Activated naive CD4-positive, alpha-beta T cell treated with anti-CD3 and anti-CD28 coated beads, Interleukin-2, amount 50 U/mL, for 16 hours (primary cell): ENCODE measurements around the gene TCERG1L.
"Not testable (repeated sequence)": the region's sequence is repeated elsewhere in the genome, so short reads cannot be mapped to it uniquely, and the experiment has no call there.

Experiments used
- DNase-seq: peaks from one replicate; pipeline ENCODE4 v3.0.0-alpha.2; 2020

TCERG1L gene

GRCh38 chr10:131121511-131122035 lies 189.9 kb downstream of the TCERG1L start:
- DNase-seq = no peak

DNA sequence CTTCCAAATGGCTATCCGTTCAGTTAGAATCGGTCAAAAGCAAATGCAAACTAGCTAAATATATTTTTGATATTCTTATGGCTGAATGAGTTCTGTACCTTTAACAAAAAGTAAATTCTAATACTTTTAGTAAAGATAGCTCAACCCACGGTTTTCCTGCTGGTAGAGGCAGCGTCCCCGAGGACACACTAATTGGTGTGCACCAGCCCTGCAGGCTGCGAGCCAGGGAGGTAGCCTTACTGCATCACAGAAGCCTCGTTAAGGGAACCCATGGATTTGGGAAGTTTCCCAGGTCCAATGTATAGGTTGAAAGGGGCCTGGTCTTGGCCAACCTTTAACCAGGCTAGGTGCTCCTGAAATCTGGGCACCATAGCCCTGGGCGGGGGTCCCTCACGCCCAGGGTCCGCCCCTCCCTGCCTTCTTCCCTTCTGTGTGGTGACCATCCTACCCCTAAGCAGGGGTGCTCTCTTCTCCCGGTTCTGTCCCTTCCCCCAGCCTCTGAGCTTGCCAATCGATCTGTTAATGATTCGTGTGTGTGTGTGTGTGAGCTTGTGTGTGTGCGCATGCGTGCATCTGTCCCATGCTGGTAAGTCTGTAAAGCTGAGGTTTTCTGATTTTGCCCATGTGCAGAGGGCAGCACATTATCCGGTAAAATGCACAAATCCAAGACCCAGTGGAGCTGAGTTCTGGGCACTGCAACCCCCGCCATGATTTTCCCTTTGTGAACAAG lies 191.7 kb downstream of the TCERG1L start:
- no peak for DNase-seq

DNA sequence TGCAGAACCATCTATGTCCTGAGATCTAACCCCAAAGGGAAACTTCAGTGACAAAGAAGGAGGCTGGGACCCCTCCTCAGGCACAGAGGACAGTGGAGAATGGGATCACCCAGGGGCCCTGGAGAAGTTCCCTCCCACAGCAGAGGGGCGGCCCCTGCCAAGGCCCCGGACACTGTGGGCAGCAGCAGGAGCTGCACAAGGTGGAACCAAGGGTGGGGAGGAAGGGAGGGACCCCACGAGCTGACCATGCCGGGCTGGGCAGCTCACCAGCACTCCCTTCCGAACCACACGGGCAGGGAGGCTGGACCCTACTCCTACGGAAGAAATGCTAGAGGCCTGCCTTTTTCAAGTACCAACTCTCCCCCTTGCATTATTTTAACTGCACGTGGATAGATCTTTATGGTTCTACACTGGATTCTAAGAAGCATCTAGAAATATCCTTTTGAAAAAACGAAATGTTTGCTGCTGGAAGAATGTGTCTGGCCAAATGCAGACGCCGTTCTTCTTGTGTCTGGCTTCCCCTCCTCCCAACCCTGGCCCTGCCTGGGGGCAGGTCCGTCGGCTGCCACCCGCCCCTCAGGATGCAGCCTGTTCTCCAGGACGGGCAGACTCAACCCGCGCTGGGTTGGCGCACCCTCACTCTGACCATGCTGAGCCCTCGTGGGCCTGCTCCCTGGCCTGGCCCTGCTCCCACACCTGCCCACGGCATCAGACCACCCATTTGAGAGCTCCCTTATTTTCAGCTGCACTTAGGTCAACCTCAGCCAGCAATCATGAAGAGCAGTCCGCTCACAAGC lies 193.9 kb downstream of the TCERG1L start:
- DNase-seq = no peak

GRCh38 chr10:131116991-131117375 lies 194.5 kb downstream of the TCERG1L start:
- no peak for DNase-seq

GRCh38 chr10:131116216-131116990 lies 195.1 kb downstream of the TCERG1L start:
- no peak for DNase-seq

GRCh38 chr10:131115801-131116200 lies 195.7 kb downstream of the TCERG1L start:
- no peak for DNase-seq

- no peak for DNase-seq
Observed at GRCh38 chr10:131115321-131115720, 196.2 kb downstream of the TCERG1L start.

- DNase-seq = no peak
Observed at GRCh38 chr10:131114846-131115245, 196.7 kb downstream of the TCERG1L start.

GRCh38 chr10:131113709-131114291 lies 197.7 kb downstream of the TCERG1L start:
- DNase-seq = no peak

GRCh38 chr10:131113165-131113564 lies 198.4 kb downstream of the TCERG1L start:
- DNase-seq = no peak

GRCh38 chr10:131112691-131113090 lies 198.8 kb downstream of the TCERG1L start:
- no peak for DNase-seq

DNA sequence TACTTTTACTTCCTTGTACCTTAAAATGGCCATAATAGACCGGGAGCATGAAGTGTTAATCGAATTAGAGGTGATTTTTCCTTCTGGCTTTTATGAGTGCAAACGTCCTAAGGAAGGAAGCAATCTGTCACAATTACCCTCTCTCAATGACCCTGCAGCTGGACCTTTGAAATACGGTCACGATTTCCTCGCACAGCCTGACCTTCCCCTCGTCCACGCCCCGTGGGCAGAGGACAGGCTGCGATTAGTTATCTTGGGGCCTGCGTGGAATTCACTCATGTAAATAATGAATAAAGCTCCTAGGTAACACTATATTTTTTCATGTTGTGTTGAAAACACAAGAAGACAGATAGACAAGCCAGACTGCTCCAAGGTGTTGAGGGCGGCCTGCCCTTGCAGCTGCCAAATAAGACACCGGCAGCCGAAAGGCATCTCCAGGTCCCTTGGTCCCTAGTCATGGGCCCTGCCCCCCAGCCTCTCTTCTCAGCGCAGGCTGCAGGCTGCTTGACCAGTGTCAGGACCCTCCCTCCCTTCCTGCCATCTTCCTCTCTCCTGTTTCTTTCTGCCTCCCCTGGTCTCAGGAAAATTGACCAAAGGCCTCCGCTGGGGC lies 199.9 kb downstream of the TCERG1L start:
- no peak for DNase-seq

DNA sequence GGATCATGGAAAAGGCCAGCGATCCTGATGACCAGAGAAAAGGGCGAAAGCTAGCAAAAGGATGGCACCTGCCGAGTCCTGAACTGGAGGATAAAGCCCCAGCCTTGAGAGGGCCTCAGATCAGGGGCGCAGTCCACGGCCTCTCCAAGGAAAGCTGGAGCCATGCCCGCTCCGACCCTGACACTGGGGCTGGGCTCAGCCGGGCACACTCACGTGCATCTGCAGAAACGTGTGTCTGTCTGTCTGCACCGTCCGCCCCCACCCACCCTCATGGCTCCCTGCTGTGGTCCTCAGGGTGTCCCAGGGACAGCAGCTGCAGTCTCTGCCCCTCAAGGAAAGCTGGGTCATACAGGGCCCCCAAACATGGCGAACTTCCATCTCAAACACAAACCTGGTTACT lies 200.5 kb downstream of the TCERG1L start:
- DNase-seq = no peak

GRCh38 chr10:131110241-131110783 lies 201.2 kb downstream of the TCERG1L start:
- DNase-seq = no peak

- DNase-seq = no peak
Observed at GRCh38 chr10:131109726-131110125, 201.8 kb downstream of the TCERG1L start.

DNA sequence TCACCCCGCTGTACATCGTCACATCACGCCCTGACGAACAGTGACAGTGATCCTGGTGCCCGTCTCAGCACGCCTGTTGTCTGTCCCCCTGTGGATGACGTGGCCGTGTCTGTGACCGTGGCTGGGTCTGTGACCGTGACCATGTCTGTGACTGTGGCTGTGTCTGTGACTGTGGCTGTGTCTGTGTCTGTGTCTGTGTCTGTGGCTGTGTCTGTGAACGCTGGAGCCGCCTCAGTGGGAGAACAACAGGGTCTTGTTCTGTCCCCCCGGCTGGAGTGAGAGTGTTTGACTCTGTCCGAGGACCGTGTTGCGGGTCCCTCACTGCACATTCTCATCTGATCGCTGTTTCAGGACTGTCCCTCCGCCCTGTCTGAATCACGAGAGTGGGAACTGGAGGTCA lies 202.2 kb downstream of the TCERG1L start:
- no peak for DNase-seq

- no peak for DNase-seq
Observed at GRCh38 chr10:131107970-131108369, 203.6 kb downstream of the TCERG1L start.

- DNase-seq = no peak
Observed at GRCh38 chr10:131102676-131103075, 208.8 kb downstream of the TCERG1L start.

GRCh38 chr10:131102147-131102546 lies 209.4 kb downstream of the TCERG1L start:
- DNase-seq = no peak

DNA sequence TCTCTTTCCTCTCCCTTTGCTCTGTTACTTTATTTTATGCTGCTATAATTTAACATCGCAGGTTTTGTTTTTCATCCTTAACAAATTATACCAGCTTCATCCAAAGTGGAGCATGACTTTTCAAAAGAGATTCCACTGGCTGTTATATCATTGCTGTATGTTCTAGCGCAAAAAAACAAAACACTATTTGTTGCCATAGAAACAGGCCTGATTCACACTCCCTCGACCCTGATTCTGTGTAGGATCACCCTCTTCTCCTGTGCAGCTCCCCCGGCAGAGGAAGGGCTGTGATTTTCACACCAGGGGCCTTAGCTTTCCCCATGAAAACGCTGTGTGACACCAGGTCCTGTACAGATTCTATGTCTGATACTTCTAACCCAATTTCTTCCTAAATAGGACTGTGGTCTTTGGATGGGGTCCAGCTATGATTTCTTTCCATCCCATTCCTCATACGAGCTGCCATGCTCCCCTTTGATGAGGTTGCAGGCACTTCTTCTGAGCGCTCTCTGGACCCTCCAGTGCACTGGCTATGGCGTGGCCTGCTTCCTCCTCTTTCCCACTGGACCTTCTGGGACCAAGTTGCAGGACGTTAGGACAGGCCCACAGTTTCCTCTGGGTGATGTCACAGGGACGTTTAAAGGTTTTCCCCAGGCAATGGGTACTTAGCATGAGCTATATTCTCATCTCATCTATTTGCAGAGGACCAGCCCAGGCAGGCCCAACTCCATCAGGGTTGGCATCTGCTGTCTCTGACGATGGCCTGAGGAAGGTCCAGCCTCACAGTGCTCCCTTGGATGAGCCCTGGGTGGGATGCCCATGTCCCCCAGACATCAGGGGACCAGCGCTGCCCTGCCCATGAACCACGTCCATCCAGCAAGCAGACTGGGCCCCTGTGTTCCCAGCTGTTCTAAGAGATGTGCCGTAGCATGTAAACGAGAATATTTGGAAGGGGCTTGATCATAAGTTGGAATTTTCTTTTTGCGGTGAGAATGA lies 210.8 kb downstream of the TCERG1L start:
- not testable (repeated sequence) for DNase-seq
